Prostate gland (tissue), 2 donors: ENCODE results near the gene SEC61A1.

ENCODE experiments used
- CTCF ChIP-seq, 4 experiments: fragments of 200-600 bp in 2 of 4; fragments of 450-650 bp in 2 of 4; sonication (generic) in 2 of 4; IDR thresholded peaks; 1 replicate in 3 of 4; 2 replicates in 1 of 4; pipeline ENCODE4 v1.5.1; 2016 to 2019; ENCODE audit warnings: antibody characterized with exemption in 4 of 4, mild to moderate bottlenecking in 2 of 4, moderate library complexity in 2 of 4
- POLR2A ChIP-seq: fragments of 450-650 bp; IDR thresholded peaks from one replicate; pipeline ENCODE4 v1.6.1; 2016; ENCODE audit warnings: antibody characterized with exemption, mild to moderate bottlenecking

GRCh38 chr3:128074851-128075521, 22.7 kb downstream of the SEC61A1 start:
- TF ChIP-seq CTCF (IDR thresholded peaks at IDR 0.05) = no peak
- TF ChIP-seq POLR2A = no peak
